ENCODE measurements around the gene IRX3.

Gene IRX3

GRCh38 chr16:54285414-54286089 lies 1.0 kb downstream of the IRX3 start:
- peak overlapping the region; percentile 59 for H3K4me3 Mint-ChIP-seq
- peaks cover 13% of the 10 kb centered on the region for H3K36me3 Mint-ChIP-seq (ENCODE audit: low read depth)
- peaks cover 76% of the 10 kb centered on the region for H3K27me3 Mint-ChIP-seq (ENCODE audit: low read depth)
- no peaks in the 10 kb centered on the region for H3K9me3 Mint-ChIP-seq
- H3K4me1 Mint-ChIP-seq (ENCODE audit: low read depth) = peaks cover 20% of the 10 kb centered on the region
- peak overlapping the region; percentile 86 for H3K27ac Mint-ChIP-seq

- H3K4me3 Mint-ChIP-seq = peak overlapping the region; percentile 59
- peak overlapping the region; percentile 86 for H3K27ac Mint-ChIP-seq
- peaks cover 20% of the 10 kb centered on the region for H3K4me1 Mint-ChIP-seq (ENCODE audit: low read depth)
- no peaks in the 10 kb centered on the region for H3K9me3 Mint-ChIP-seq
- H3K27me3 Mint-ChIP-seq (ENCODE audit: low read depth) = peaks cover 78% of the 10 kb centered on the region
- peaks cover 13% of the 10 kb centered on the region for H3K36me3 Mint-ChIP-seq (ENCODE audit: low read depth)
Measured at GRCh38 chr16:54284931-54285413, 1.6 kb downstream of the IRX3 start.

- Mint-ChIP-seq H3K27ac (no peak overlapping the region), H3K36me3 (ENCODE audit: low read depth) (peaks cover 13% of the 10 kb centered on the region), H3K4me1 (ENCODE audit: low read depth) (peaks cover 20% of the 10 kb centered on the region), H3K4me3 (no peak overlapping the region), H3K9me3 (no peaks in the 10 kb centered on the region), H3K27me3 (ENCODE audit: low read depth) (peaks cover 78% of the 10 kb centered on the region)
Measured at GRCh38 chr16:54284319-54284930, 2.2 kb downstream of the IRX3 start.

GRCh38 chr16:54283725-54284318 lies 2.8 kb downstream of the IRX3 start:
- H3K4me1 Mint-ChIP-seq (ENCODE audit: low read depth) = peaks cover 20% of the 10 kb centered on the region
- peak overlapping the region; percentile 57 for H3K4me3 Mint-ChIP-seq
- H3K27me3 Mint-ChIP-seq (ENCODE audit: low read depth) = peaks cover 73% of the 10 kb centered on the region
- peak overlapping the region; percentile 75 for H3K27ac Mint-ChIP-seq
- peaks cover 13% of the 10 kb centered on the region for H3K36me3 Mint-ChIP-seq (ENCODE audit: low read depth)
- H3K9me3 Mint-ChIP-seq = no peaks in the 10 kb centered on the region

- peaks cover 10% of the 10 kb centered on the region for H3K36me3 Mint-ChIP-seq (ENCODE audit: low read depth)
- peak overlapping the region; percentile 75 for H3K27ac Mint-ChIP-seq
- peak overlapping the region; percentile 57 for H3K4me3 Mint-ChIP-seq
- peaks cover 24% of the 10 kb centered on the region for H3K4me1 Mint-ChIP-seq (ENCODE audit: low read depth)
- peaks cover 67% of the 10 kb centered on the region for H3K27me3 Mint-ChIP-seq (ENCODE audit: low read depth)
- no peaks in the 10 kb centered on the region for H3K9me3 Mint-ChIP-seq
Measured at GRCh38 chr16:54282928-54283724, 3.5 kb downstream of the IRX3 start.

- no peak overlapping the region for H3K27ac Mint-ChIP-seq
- peak overlapping the region; percentile 51 for H3K4me3 Mint-ChIP-seq
- H3K9me3 Mint-ChIP-seq = no peaks in the 10 kb centered on the region
- H3K4me1 Mint-ChIP-seq (ENCODE audit: low read depth) = peaks cover 26% of the 10 kb centered on the region
- peaks cover 62% of the 10 kb centered on the region for H3K27me3 Mint-ChIP-seq (ENCODE audit: low read depth)
- H3K36me3 Mint-ChIP-seq (ENCODE audit: low read depth) = peaks cover 10% of the 10 kb centered on the region
Measured at GRCh38 chr16:54282202-54282927, 4.2 kb downstream of the IRX3 start.

GRCh38 chr16:54281535-54282201 lies 4.9 kb downstream of the IRX3 start:
- no peaks in the 10 kb centered on the region for H3K9me3 Mint-ChIP-seq
- H3K27me3 Mint-ChIP-seq (ENCODE audit: low read depth) = peaks cover 58% of the 10 kb centered on the region
- H3K27ac Mint-ChIP-seq = no peak overlapping the region
- peaks cover 26% of the 10 kb centered on the region for H3K4me1 Mint-ChIP-seq (ENCODE audit: low read depth)
- peaks cover 10% of the 10 kb centered on the region for H3K36me3 Mint-ChIP-seq (ENCODE audit: low read depth)
- peak overlapping the region; percentile 51 for H3K4me3 Mint-ChIP-seq

GRCh38 chr16:54280751-54281150 lies 5.8 kb downstream of the IRX3 start:
- H3K4me1 Mint-ChIP-seq (ENCODE audit: low read depth) = peaks cover 22% of the 10 kb centered on the region
- peaks cover 52% of the 10 kb centered on the region for H3K27me3 Mint-ChIP-seq (ENCODE audit: low read depth)
- H3K36me3 Mint-ChIP-seq (ENCODE audit: low read depth) = peaks cover 6% of the 10 kb centered on the region
- no peak overlapping the region for H3K4me3 Mint-ChIP-seq
- no peaks in the 10 kb centered on the region for H3K9me3 Mint-ChIP-seq
- H3K27ac Mint-ChIP-seq = no peak overlapping the region

GRCh38 chr16:54277845-54278703 lies 8.5 kb downstream of the IRX3 start:
- Mint-ChIP-seq H3K4me3 (no peak overlapping the region), H3K27me3 (ENCODE audit: low read depth) (peaks cover 34% of the 10 kb centered on the region), H3K36me3 (ENCODE audit: low read depth) (peaks cover 3% of the 10 kb centered on the region), H3K4me1 (ENCODE audit: low read depth) (peaks cover 13% of the 10 kb centered on the region), H3K9me3 (no peaks in the 10 kb centered on the region), H3K27ac (no peak overlapping the region)

- Mint-ChIP-seq H3K27me3 (ENCODE audit: low read depth) (peaks cover 16% of the 10 kb centered on the region), H3K9me3 (no peaks in the 10 kb centered on the region), H3K27ac (no peak overlapping the region), H3K36me3 (ENCODE audit: low read depth) (peaks cover 1% of the 10 kb centered on the region), H3K4me1 (ENCODE audit: low read depth) (peaks cover 8% of the 10 kb centered on the region), H3K4me3 (no peak overlapping the region)
Measured at GRCh38 chr16:54275956-54276355, 10.6 kb downstream of the IRX3 start.

- Mint-ChIP-seq H3K27me3 (ENCODE audit: low read depth) (no peaks in the 10 kb centered on the region), H3K4me3 (no peak overlapping the region), H3K36me3 (ENCODE audit: low read depth) (peaks cover 1% of the 10 kb centered on the region), H3K27ac (no peak overlapping the region), H3K9me3 (no peaks in the 10 kb centered on the region), H3K4me1 (ENCODE audit: low read depth) (peaks cover 5% of the 10 kb centered on the region)
Measured at GRCh38 chr16:54273566-54273965, 13.0 kb downstream of the IRX3 start.

GRCh38 chr16:54270711-54271110 lies 15.9 kb downstream of the IRX3 start:
- H3K4me3 Mint-ChIP-seq = no peak overlapping the region
- H3K27ac Mint-ChIP-seq = no peak overlapping the region
- no peaks in the 10 kb centered on the region for H3K27me3 Mint-ChIP-seq (ENCODE audit: low read depth)

GRCh38 chr16:54269461-54269860 lies 17.1 kb downstream of the IRX3 start:
- Mint-ChIP-seq H3K4me1 (ENCODE audit: low read depth) (no peaks in the 10 kb centered on the region), H3K27ac (no peak overlapping the region), H3K4me3 (no peak overlapping the region), H3K27me3 (ENCODE audit: low read depth) (peaks cover 5% of the 10 kb centered on the region), H3K9me3 (no peaks in the 10 kb centered on the region), H3K36me3 (ENCODE audit: low read depth) (peaks cover 1% of the 10 kb centered on the region)

More at GRCh38 chr16:54270711-54271110, 15.9 kb downstream of the IRX3 start:
- Mint-ChIP-seq H3K4me1 (ENCODE audit: low read depth) (no peaks in the 10 kb centered on the region), H3K9me3 (no peaks in the 10 kb centered on the region), H3K36me3 (ENCODE audit: low read depth) (peaks cover 1% of the 10 kb centered on the region)
